ENCODE measurements around the gene RAB8B. TPM values are rescaled to one million over a fixed set of nuclear protein-coding genes. Genes with fewer than 3 reads are reported as not detected.

The RAB8B gene
- total and polyA plus RNA-seq, 4 donors: 3.8 to 26.5 (median 7.6) TPM

DNA sequence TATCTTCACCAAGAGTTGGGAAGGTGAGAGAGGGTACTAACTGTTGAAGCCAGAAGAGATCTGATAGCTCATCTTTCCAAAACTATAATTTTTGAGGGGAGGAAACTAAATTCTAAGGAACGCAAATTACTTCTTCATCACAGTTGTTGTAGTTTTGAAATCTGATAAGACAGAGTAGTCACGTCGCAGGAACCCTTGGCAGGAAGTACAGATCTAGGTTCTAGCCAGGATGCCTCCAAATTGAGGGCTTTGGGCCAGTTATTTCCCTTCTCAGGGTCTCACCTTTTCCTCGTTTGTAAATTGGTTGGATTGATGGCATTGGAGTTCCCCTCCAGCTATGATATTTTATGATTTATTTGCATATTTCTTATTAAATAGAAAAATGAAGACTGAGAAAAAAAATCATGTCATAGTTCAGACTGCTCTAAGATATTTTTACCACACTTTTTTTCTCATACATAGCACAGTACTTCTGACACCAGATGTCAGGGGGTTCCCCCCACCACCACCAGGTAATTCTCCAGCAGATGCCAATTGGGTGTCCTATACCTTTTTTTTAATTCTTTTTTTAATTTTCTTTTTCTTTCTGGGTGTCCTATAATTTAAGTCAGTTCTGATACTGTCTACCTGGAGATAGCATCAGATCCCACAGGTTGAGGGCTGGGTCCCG lies 55.7 kb downstream of the RAB8B start (continued):
- TF ChIP-seq HNF4G (IDR thresholded peaks at IDR 0.05) (no peak), RAD21 (IDR thresholded peaks at IDR 0.05) (no peak), JUND (IDR thresholded peaks at IDR 0.05) (no peak)
- TF ChIP-seq, protein P1, sequence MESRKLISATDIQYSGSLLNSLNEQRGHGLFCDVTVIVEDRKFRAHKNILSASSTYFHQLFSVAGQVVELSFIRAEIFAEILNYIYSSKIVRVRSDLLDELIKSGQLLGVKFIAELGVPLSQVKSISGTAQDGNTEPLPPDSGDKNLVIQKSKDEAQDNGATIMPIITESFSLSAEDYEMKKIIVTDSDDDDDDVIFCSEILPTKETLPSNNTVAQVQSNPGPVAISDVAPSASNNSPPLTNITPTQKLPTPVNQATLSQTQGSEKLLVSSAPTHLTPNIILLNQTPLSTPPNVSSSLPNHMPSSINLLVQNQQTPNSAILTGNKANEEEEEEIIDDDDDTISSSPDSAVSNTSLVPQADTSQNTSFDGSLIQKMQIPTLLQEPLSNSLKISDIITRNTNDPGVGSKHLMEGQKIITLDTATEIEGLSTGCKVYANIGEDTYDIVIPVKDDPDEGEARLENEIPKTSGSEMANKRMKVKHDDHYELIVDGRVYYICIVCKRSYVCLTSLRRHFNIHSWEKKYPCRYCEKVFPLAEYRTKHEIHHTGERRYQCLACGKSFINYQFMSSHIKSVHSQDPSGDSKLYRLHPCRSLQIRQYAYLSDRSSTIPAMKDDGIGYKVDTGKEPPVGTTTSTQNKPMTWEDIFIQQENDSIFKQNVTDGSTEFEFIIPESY (IDR thresholded peaks at IDR 0.05): no peak

DNA sequence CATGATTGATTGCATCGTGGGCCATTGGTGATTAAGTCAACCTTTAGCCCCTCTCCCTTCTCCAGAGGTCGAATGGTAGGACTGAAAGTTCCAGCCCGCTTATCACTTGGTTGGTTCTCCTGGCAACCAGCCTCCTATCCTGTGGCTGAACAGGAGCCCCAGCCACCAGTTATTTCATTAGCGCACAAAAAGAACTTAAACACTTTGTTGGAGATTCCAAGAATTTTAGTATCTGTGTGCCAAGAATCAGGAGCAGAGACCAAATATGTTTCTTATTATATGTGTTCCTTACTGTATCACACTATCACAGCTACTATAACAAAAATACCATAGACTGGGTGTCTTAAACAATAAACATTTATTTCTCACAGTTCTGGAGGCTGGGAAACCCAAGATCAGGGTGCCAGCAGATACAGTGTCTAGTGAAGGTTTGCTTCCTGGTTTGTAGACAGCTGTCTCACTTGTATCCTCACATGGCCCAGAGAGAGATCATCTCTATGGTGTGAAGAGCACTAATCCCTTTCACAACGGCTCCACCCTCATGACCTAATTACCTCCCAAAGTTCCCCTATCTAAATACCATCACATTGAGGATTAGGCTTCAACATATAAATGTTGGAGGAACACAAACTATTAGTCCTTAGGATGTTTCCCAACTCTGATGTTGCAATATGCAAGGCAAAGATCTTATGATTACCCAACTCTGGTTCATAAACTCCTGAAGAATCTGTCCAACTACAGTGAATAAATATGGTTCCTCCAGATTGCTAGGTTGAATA lies 57.5 kb downstream of the RAB8B start:
- peaks cover 0 to 4% (median 1%) of the 10 kb centered on the region in 4 donors for H3K36me3 ChIP-seq (ENCODE audit: control insufficient read depth in 4 of 4, insufficient read depth in 3 of 4, low read depth in 1 of 4, low read length in 3 of 4)
- no peak overlapping the region for H3K4me3 ChIP-seq (ENCODE audit: low read depth in 1 of 3, low read length in 3 of 3)
- no peak for DNase-seq (ENCODE audit: low spot score)
- 70% methylated on average over 5 of the region's 5 CpGs for WGBS
- H3K4me1 ChIP-seq (ENCODE audit: control insufficient read depth in 4 of 4, insufficient read depth in 4 of 4, low read length in 3 of 4): peaks cover 0 to 6% (median 0%) of the 10 kb centered on the region in 4 donors
- no peaks in the 10 kb centered on the region for H3K9me3 ChIP-seq (ENCODE audit: control insufficient read depth in 4 of 4, low read length in 3 of 4)
- H3K9ac ChIP-seq (ENCODE audit: low read depth in 1 of 2, low read length in 2 of 2): no peak overlapping the region
- TF ChIP-seq RXRA (IDR thresholded peaks at IDR 0.05) (peak in 1 of 2 donors; percentile 48), HNF4G (IDR thresholded peaks at IDR 0.05) (no peak), HNF4A (conservative IDR thresholded peaks at IDR 0.05) (peak in 1 of 2 donors; percentile 39), EGR1 (IDR thresholded peaks at IDR 0.05; ENCODE audit: low read depth in 2 of 2) (no peak), RAD21 (IDR thresholded peaks at IDR 0.05) (peak in 1 of 2 donors; percentile 9)
- TF ChIP-seq, protein P2, sequence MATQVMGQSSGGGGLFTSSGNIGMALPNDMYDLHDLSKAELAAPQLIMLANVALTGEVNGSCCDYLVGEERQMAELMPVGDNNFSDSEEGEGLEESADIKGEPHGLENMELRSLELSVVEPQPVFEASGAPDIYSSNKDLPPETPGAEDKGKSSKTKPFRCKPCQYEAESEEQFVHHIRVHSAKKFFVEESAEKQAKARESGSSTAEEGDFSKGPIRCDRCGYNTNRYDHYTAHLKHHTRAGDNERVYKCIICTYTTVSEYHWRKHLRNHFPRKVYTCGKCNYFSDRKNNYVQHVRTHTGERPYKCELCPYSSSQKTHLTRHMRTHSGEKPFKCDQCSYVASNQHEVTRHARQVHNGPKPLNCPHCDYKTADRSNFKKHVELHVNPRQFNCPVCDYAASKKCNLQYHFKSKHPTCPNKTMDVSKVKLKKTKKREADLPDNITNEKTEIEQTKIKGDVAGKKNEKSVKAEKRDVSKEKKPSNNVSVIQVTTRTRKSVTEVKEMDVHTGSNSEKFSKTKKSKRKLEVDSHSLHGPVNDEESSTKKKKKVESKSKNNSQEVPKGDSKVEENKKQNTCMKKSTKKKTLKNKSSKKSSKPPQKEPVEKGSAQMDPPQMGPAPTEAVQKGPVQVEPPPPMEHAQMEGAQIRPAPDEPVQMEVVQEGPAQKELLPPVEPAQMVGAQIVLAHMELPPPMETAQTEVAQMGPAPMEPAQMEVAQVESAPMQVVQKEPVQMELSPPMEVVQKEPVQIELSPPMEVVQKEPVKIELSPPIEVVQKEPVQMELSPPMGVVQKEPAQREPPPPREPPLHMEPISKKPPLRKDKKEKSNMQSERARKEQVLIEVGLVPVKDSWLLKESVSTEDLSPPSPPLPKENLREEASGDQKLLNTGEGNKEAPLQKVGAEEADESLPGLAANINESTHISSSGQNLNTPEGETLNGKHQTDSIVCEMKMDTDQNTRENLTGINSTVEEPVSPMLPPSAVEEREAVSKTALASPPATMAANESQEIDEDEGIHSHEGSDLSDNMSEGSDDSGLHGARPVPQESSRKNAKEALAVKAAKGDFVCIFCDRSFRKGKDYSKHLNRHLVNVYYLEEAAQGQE (IDR thresholded peaks at IDR 0.05): no peak
- no peaks in the 10 kb centered on the region for H3K27me3 ChIP-seq (ENCODE audit: control insufficient read depth in 4 of 4, insufficient read depth in 4 of 4, low read length in 3 of 4)
- H3K27ac ChIP-seq (ENCODE audit: low read depth in 1 of 2, low read length in 2 of 2): no peak overlapping the region

DNA sequence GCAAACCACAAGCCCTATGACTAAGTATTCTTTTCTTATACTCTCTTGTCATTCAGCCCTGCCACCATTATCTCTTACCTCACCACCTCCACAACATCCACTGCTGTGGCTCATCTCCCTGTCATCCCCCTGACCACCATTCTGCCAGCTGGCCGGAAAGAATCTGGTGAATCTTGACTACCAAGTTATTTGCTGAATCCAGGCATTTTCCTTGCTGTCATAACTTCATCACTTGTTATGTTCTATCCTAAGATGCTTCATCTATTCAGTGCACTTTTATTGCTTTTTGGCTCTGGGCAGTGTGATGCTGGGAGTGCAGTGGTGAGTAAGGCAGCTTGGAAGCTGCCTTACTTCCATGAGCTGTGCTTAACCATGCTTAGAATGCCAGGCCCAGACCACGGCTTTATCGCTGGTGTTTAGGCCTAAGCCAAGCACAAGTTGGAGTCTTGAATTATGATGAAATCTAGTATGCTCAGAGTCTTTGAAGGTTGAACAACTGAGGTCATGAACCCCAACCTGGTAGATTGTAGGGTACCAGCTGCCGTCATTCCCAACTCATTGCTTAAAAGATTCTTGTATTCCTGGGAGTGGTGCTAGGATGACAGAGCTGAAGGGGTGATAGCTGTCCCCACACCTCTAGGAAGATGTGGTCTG lies 61.0 kb downstream of the RAB8B start:
- H3K9ac ChIP-seq (ENCODE audit: low read depth in 1 of 2, low read length in 2 of 2): no peak overlapping the region
- H3K4me3 ChIP-seq (ENCODE audit: low read depth in 1 of 3, low read length in 3 of 3): no peak overlapping the region
- H3K36me3 ChIP-seq (ENCODE audit: control insufficient read depth in 4 of 4, insufficient read depth in 3 of 4, low read depth in 1 of 4, low read length in 3 of 4): peaks cover under 1 to 4% (median 3%) of the 10 kb centered on the region in 4 donors
- TF ChIP-seq, protein P3, sequence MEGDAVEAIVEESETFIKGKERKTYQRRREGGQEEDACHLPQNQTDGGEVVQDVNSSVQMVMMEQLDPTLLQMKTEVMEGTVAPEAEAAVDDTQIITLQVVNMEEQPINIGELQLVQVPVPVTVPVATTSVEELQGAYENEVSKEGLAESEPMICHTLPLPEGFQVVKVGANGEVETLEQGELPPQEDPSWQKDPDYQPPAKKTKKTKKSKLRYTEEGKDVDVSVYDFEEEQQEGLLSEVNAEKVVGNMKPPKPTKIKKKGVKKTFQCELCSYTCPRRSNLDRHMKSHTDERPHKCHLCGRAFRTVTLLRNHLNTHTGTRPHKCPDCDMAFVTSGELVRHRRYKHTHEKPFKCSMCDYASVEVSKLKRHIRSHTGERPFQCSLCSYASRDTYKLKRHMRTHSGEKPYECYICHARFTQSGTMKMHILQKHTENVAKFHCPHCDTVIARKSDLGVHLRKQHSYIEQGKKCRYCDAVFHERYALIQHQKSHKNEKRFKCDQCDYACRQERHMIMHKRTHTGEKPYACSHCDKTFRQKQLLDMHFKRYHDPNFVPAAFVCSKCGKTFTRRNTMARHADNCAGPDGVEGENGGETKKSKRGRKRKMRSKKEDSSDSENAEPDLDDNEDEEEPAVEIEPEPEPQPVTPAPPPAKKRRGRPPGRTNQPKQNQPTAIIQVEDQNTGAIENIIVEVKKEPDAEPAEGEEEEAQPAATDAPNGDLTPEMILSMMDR (IDR thresholded peaks at IDR 0.05; ENCODE audit: low read depth, low read length, missing input control): no peak
- TF ChIP-seq EGR1 (IDR thresholded peaks at IDR 0.05; ENCODE audit: low read depth in 2 of 2) (no peak), RAD21 (IDR thresholded peaks at IDR 0.05) (no peak), JUND (IDR thresholded peaks at IDR 0.05) (no peak), GABPA (IDR thresholded peaks at IDR 0.05 in 1 of 2, conservative IDR thresholded peaks at IDR 0.05 in 1 of 2) (no peak), HNF4G (IDR thresholded peaks at IDR 0.05) (no peak), FOXA2 (IDR thresholded peaks at IDR 0.05) (no peak), SP1 (IDR thresholded peaks at IDR 0.05) (no peak), RXRA (IDR thresholded peaks at IDR 0.05) (no peak)
- TF ChIP-seq, protein P1 (IDR thresholded peaks at IDR 0.05): no peak

More for the DNA sequence above, 61.0 kb downstream of the RAB8B start:
- no peaks in the 10 kb centered on the region for H3K9me3 ChIP-seq (ENCODE audit: control insufficient read depth in 4 of 4, low read length in 3 of 4)
- H3K4me1 ChIP-seq (ENCODE audit: control insufficient read depth in 4 of 4, insufficient read depth in 4 of 4, low read length in 3 of 4): peaks cover 0 to 6% (median 0%) of the 10 kb centered on the region in 4 donors
- DNase-seq (ENCODE audit: low spot score): no peak
- H3K27ac ChIP-seq (ENCODE audit: low read depth in 1 of 2, low read length in 2 of 2): no peak overlapping the region
- 98% methylated on average over 4 of the region's 4 CpGs for WGBS
- H3K27me3 ChIP-seq (ENCODE audit: control insufficient read depth in 4 of 4, insufficient read depth in 4 of 4, low read length in 3 of 4): no peaks in the 10 kb centered on the region
